MM.1S (cell line): Measurements from ENCODE around the gene REEP1.

ENCODE experiments used
- CTCF ChIP-seq: fragments of 300-600 bp; sonication (generic); IDR thresholded peaks from 2 replicates; pipeline ENCODE4 v1.5.1; 2016; ENCODE audit warnings: antibody characterized with exemption, low read length, mixed read lengths
- EZH2 ChIP-seq: fragments of 300-600 bp; sonication (generic); optimal IDR thresholded peaks from 2 replicates; pipeline ENCODE3; 2017; ENCODE audit warnings: low read depth, mild to moderate bottlenecking, antibody characterized with exemption, low read length, mixed read lengths
- EZH2phosphoT487 ChIP-seq: fragments of 300-600 bp; sonication (generic); IDR thresholded peaks from 2 replicates; pipeline ENCODE4 v1.6.1; 2018; ENCODE audit warnings: antibody characterized with exemption, low read length

- TF ChIP-seq EZH2phosphoT487: no peak
- no peak for TF ChIP-seq CTCF
- no peak for TF ChIP-seq EZH2
Observed at GRCh38 chr2:86223927-86224560, 113.4 kb downstream of the REEP1 start.
